Osteoblast (primary cell): ENCODE results near the gene SNAI3. TPM values are rescaled to one million over a fixed set of nuclear protein-coding genes. Genes with fewer than 3 reads are reported as not detected.

Source experiments
- DNase-seq: peaks from one replicate; pipeline ENCODE4 v3.0.0; 2011; ENCODE audit warnings: low spot score, mixed read lengths; ENCODE audit not compliant: insufficient read length; ENCODE audit errors: missing footprints
- H2AFZ ChIP-seq: 2 replicates; pipeline ENCODE4 v1.6.0; 2011; ENCODE audit warnings: mild to moderate bottlenecking, low read length
- H3K27ac ChIP-seq: 2 replicates; pipeline ENCODE4 v1.5.1; 2011; ENCODE audit warnings: mild to moderate bottlenecking, low read depth, low read length, moderate library complexity
- H3K27me3 ChIP-seq: 2 replicates; pipeline ENCODE4 v1.6.0; 2012; ENCODE audit warnings: mild to moderate bottlenecking, control low read depth, inconsistent platforms, low read length, moderate library complexity; ENCODE audit not compliant: insufficient read depth
- H3K36me3 ChIP-seq: 2 replicates; pipeline ENCODE4 v1.5.1; 2011; ENCODE audit warnings: mild to moderate bottlenecking, low read length, control low read depth, moderate library complexity; ENCODE audit not compliant: insufficient read depth
- H3K4me1 ChIP-seq: 2 replicates; pipeline ENCODE4 v1.5.1; 2011; ENCODE audit warnings: mild to moderate bottlenecking, low read length, control low read depth, moderate library complexity; ENCODE audit not compliant: insufficient read depth
- H3K4me2 ChIP-seq: 2 replicates; pipeline ENCODE4 v1.6.0; 2011; ENCODE audit warnings: mild to moderate bottlenecking, low read length; ENCODE audit not compliant: insufficient read depth
- H3K4me3 ChIP-seq: fragments of 200-600 bp; sonication (generic); 3 replicates; pipeline ENCODE4 v1.5.1; 2012; ENCODE audit warnings: mild to moderate bottlenecking, low read length, inconsistent platforms; ENCODE audit not compliant: insufficient read depth
- H3K79me2 ChIP-seq: 2 replicates; pipeline ENCODE4 v1.6.0; 2012; ENCODE audit warnings: mild to moderate bottlenecking, low read length, control low read depth, inconsistent platforms; ENCODE audit not compliant: insufficient read depth
- H3K9me3 ChIP-seq: 2 replicates; pipeline ENCODE4 v1.5.1; 2011; ENCODE audit warnings: low read depth, low read length, control low read depth
- H4K20me1 ChIP-seq: 2 replicates; pipeline ENCODE4 v1.6.0; 2012; ENCODE audit warnings: mild to moderate bottlenecking, low read length, control low read depth; ENCODE audit not compliant: insufficient read depth
- total RNA-seq: library from RNA; depleted of rRNA; stranded (reverse); fragments of >200 nt; gene quantifications from 2 replicates; pipeline ENCODE4 v1.2.3, GENCODE V29; 2012
- TF ChIP-seq, protein P1 (sequence below): IDR thresholded peaks from 2 replicates; pipeline ENCODE4 v1.5.1; 2011; ENCODE audit warnings: mild to moderate bottlenecking, low read depth, low read length, moderate library complexity; ENCODE audit errors: extremely low read depth

The SNAI3 gene
- total RNA-seq, 1 donor: not detected

DNA sequence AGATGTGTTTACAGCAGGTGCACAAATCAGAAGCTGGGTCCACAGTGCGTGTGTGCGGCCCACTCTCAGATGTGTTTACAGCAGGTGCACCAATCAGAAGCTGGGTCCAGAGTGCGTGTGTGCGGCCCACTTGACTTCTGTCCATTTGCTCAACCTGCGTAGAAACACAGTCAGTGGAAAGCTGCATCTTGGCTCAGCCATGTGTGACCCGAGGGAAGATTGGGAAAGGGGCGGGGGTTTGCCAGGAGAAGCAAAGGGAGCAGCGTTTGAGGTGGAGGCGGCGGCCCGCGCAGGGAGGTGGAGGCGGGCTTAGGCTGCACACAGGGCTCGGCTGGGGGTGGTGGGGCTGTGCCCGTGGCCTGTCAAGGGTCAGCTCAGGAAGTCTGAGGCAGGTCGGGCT is 24.2 kb upstream of the SNAI3 start:
- Histone ChIP-seq H4K20me1 (peaks cover 29% of the 10 kb centered on the region), H2AFZ (no peak overlapping the region), H3K27ac (no peak overlapping the region), H3K79me2 (peaks cover 64% of the 10 kb centered on the region), H3K4me1 (peaks cover 9% of the 10 kb centered on the region), H3K36me3 (peaks cover 27% of the 10 kb centered on the region), H3K27me3 (no peaks in the 10 kb centered on the region), H3K4me2 (no peak overlapping the region), H3K4me3 (no peak overlapping the region), H3K9me3 (no peaks in the 10 kb centered on the region)
- TF ChIP-seq, protein P1, sequence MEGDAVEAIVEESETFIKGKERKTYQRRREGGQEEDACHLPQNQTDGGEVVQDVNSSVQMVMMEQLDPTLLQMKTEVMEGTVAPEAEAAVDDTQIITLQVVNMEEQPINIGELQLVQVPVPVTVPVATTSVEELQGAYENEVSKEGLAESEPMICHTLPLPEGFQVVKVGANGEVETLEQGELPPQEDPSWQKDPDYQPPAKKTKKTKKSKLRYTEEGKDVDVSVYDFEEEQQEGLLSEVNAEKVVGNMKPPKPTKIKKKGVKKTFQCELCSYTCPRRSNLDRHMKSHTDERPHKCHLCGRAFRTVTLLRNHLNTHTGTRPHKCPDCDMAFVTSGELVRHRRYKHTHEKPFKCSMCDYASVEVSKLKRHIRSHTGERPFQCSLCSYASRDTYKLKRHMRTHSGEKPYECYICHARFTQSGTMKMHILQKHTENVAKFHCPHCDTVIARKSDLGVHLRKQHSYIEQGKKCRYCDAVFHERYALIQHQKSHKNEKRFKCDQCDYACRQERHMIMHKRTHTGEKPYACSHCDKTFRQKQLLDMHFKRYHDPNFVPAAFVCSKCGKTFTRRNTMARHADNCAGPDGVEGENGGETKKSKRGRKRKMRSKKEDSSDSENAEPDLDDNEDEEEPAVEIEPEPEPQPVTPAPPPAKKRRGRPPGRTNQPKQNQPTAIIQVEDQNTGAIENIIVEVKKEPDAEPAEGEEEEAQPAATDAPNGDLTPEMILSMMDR: no peak
- DNase-seq: no peak

DNA sequence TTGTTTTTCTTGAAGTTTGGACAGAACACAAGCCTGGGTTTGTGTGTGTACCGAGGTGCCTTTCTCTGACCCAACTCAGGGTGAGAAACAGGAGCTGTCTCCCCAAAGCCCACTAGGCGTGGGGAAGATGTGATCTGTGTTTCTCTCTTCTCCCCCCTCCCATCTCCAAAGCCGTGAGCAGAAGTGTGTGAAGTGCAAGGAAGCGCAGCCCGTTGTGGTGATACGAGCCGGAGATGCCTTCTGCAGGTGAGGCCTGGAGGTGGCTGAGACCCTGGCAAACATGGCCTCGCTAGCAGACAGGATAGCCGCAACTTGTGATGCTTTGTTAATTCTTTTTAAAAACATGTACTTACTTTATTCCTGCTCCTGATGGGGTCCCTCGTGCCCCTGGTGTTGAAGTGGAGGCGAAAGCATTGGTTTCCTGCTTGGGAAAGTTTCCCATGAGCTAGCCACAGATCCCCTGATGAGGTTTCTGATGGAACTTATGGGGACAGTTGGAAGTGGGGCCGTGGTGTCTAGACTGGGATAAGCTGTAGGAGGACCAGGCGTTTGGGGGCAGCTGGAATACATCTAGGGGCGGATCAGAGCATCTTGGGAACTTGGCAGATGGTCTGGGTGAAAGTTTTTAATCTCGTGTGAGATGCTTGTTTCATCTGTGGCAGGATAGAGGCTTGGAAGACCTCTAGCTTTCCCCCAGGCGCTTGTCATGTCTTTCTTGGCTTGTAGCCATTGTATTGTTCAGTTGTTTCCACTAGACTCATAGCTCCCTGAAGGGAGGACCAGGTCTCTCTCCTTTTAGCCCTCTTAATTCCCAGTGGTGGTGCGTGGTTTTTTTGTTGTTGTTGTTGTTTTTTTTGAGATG is 20.9 kb upstream of the SNAI3 start:
- peak overlapping the region; percentile 97 for H3K4me3 ChIP-seq
- H3K27ac ChIP-seq: peak overlapping the region; percentile 73
- peaks cover 86% of the 10 kb centered on the region for H3K79me2 ChIP-seq
- DNase-seq: peak; percentile 91
- peak overlapping the region; percentile 67 for H2AFZ ChIP-seq
- H3K4me1 ChIP-seq: peaks cover 17% of the 10 kb centered on the region
- no peaks in the 10 kb centered on the region for H3K27me3 ChIP-seq
- TF ChIP-seq, protein P1: no peak
- peaks cover 19% of the 10 kb centered on the region for H4K20me1 ChIP-seq
- peak overlapping the region; percentile 96 for H3K4me2 ChIP-seq
- H3K36me3 ChIP-seq: peaks cover 6% of the 10 kb centered on the region
- no peaks in the 10 kb centered on the region for H3K9me3 ChIP-seq

DNA sequence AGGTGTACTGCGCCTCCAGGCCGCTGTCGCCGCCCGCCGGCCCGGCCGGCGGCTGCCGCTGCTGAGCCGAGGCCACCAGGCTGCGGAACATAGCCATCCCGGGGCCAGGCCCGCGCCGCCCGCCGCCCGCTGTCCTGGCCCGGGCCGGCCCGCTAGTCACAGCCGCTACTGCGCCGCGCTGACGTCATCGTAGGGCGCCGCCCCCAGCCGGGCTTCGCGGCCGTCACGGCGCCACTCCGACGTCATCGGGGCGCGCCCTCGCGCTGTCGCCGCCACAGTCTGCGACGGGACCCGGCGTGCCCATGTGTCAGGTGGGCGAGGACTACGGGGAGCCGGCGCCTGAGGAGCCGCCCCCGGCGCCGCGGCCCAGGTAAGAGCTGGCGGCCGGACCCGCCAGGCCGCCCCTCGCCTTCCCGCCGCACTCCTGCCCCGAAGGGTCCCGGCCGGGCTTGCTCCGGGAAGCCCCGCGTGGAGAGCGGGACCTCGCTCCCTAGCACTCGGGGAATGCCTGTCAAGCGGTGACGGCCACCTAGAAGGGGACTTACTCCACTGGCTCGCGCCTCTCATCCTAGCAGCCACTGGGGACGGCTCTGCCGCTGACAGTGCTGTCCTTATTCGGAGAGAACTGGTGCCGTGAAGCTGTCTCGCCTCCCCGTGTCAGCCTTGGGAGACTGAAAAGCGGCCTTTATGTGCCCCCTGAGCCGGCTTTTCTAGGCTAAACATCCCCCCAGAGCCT is 20.1 kb upstream of the SNAI3 start, which contains the start of the genes CTU2 and RNF166:
CTU2 (plus strand) TSS at position 275 of the 736 bp plus-strand sequence; CDS start at position 303, 28 bp downstream.
RNF166 (minus strand) TSS at position 180 of the 736 bp plus-strand sequence; CDS start at position 97, 83 bp downstream.
- peak; percentile 100 for DNase-seq
- Histone ChIP-seq H3K4me3 (peak within 1 kb of the TSS; percentile 97), H3K4me2 (peak within 1 kb of the TSS; percentile 96), H3K9me3 (no peaks in the 10 kb centered on the region), H2AFZ (peak within 1 kb of the TSS; percentile 67), H4K20me1 (peaks cover 15% of the 10 kb centered on the region), H3K79me2 (peaks cover 92% of the 10 kb centered on the region), H3K4me1 (peaks cover 20% of the 10 kb centered on the region), H3K27me3 (no peaks in the 10 kb centered on the region), H3K36me3 (peaks cover 3% of the 10 kb centered on the region), H3K27ac (peak within 1 kb of the TSS; percentile 73)
- TF ChIP-seq, protein P1: no peak

DNA sequence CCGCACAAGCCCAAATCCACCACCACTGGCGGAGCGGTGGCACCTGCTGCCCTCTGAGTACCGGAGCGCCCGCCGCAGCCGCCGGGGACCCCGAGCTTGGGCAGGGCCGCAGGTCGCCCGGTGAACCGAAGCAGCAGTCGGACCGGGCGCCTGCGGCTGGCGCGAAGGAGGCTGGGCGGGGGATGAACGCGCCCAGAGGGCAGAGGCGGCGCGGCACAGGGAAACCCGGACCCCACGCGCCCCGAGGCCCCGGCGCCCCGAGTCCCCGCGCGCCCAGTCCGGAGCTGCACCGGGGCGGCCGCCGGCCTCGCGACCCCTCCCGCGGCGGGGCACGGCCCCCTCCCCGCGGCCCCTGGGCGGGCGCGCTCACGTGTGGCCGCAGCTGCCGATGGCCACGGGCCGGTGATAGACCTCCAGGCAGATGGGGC is 19.5 kb upstream of the SNAI3 start:
- TF ChIP-seq, protein P1: no peak
- no peaks in the 10 kb centered on the region for H3K9me3 ChIP-seq
- no peak overlapping the region for H2AFZ ChIP-seq
- peak overlapping the region; percentile 96 for H3K4me2 ChIP-seq
- H3K36me3 ChIP-seq: no peaks in the 10 kb centered on the region
- H3K27me3 ChIP-seq: no peaks in the 10 kb centered on the region
- H3K27ac ChIP-seq: peak overlapping the region; percentile 58
- peaks cover 92% of the 10 kb centered on the region for H3K79me2 ChIP-seq
- H3K4me1 ChIP-seq: peaks cover 24% of the 10 kb centered on the region
- peaks cover 14% of the 10 kb centered on the region for H4K20me1 ChIP-seq
- DNase-seq: peak; percentile 93
- peak overlapping the region; percentile 97 for H3K4me3 ChIP-seq
